K562 (cell line): Measurements from ENCODE around the gene SYCP2. TPM values are rescaled to one million over a fixed set of nuclear protein-coding genes. Genes with fewer than 3 reads are reported as not detected.

ENCODE experiments used
- ATAC-seq: fragments of 200-7000 bp; cut with Tn5 transposase; 3 replicates; pipeline ENCODE4 v1.9.1; 2020; ENCODE audit warnings: moderate library complexity
- BruUV-seq: library from RNA; stranded (reverse); fragments of 400-500 nt; replicated peaks from 2 replicates; lab custom pipeline; 2021; lab: Mats Ljungman, UMichigan
- CTCF ChIA-PET: fragments of 300-600 bp; formaldehyde crosslinking; extraction: SDS; loops from one replicate; lab custom pipeline; 2021; ENCODE audit warnings: low intra/inter-chr PET ratio; lab: Yijun Ruan, JAX
- POLR2A ChIA-PET: fragments of 300-600, 350-650 bp; sonication (Branson Sonifier 250); formaldehyde crosslinking; extraction: SDS; loops from one replicate; lab custom pipeline; 2021; ENCODE audit warnings: antibody characterized with exemption, inconsistent platforms; lab: Yijun Ruan, JAX
- DNase-seq, 4 experiments: peaks; one replicate each; pipeline versions ENCODE4 v3.0.0 to v3.0.0-alpha.2; 2011 to 2018; ENCODE audit warnings: low spot score in 3 of 4, mixed read lengths in 3 of 4; ENCODE audit errors: extremely low read depth in 1 of 4
- FAIRE-seq: peaks from 2 replicates; lab custom pipeline; 2011; peaks lifted over from hg19 to GRCh38; lab: Jason Lieb, UNC
- H2AFZ ChIP-seq: 2 replicates; pipeline ENCODE4 v1.6.0; 2011; ENCODE audit warnings: low read depth, low read length, control low read depth, inconsistent platforms
- H3K27ac ChIP-seq: fragments of 200-600 bp; 3 replicates; pipeline ENCODE4 v1.8.0; 2011; ENCODE audit warnings: low read depth, mild to moderate bottlenecking, control low read depth, inconsistent platforms, low read length, moderate library complexity, mixed read lengths; ENCODE audit errors: extremely low read depth
- H3K27me3 ChIP-seq, 2 experiments: fragments of 300-600 bp in 1 of 2; 2 replicates in 1 of 2; 3 replicates in 1 of 2; pipeline versions ENCODE4 v1.6.0 to v1.8.0; 2011; ENCODE audit warnings: inconsistent platforms in 2 of 2, low read length in 2 of 2, mild to moderate bottlenecking in 1 of 2, mixed read lengths in 1 of 2, moderate library complexity in 1 of 2; ENCODE audit not compliant: control insufficient read depth in 2 of 2, insufficient read depth in 2 of 2
- H3K36me3 ChIP-seq: fragments of 300-600 bp; 3 replicates; pipeline ENCODE4 v1.8.0; 2011; ENCODE audit warnings: mild to moderate bottlenecking, low read length, inconsistent platforms; ENCODE audit not compliant: control insufficient read depth, insufficient read depth
- H3K4me1 ChIP-seq, 2 experiments: fragments of 200-600 bp in 1 of 2; replicated peaks in 1 of 2; 2 replicates in 1 of 2; 3 replicates in 1 of 2; pipeline versions ENCODE4 v1.5.1 to v1.8.0; 2011; ENCODE audit warnings: inconsistent platforms in 2 of 2, low read length in 2 of 2, mild to moderate bottlenecking in 1 of 2, mixed read lengths in 1 of 2, moderate library complexity in 1 of 2; ENCODE audit not compliant: control insufficient read depth in 2 of 2, insufficient read depth in 2 of 2
- H3K4me2 ChIP-seq: 2 replicates; pipeline ENCODE4 v1.6.1; 2011; ENCODE audit warnings: low read length, control low read depth, inconsistent platforms, mixed read lengths; ENCODE audit not compliant: insufficient read depth
- H3K4me3 ChIP-seq: fragments of 200-600 bp; sonication (generic), shearing (Covaris generic); 2 replicates; pipeline ENCODE4 v1.5.1; 2016; ENCODE audit warnings: control low read depth, inconsistent platforms
- H3K79me2 ChIP-seq: fragments of 200-600 bp; 3 replicates; pipeline ENCODE4 v1.8.0; 2011; ENCODE audit warnings: low read length, inconsistent platforms; ENCODE audit not compliant: control insufficient read depth, insufficient read depth
- H3K9ac ChIP-seq, 2 experiments: 2 replicates each; pipeline versions ENCODE4 v1.6.0 to v1.6.1; 2011; ENCODE audit warnings: low read depth in 2 of 2, low read length in 2 of 2, control low read depth in 1 of 2, inconsistent platforms in 1 of 2, mild to moderate bottlenecking in 1 of 2, mixed read lengths in 1 of 2; ENCODE audit not compliant: insufficient read depth in 1 of 2
- H3K9me1 ChIP-seq: one replicate; pipeline ENCODE4 v1.6.0; 2011; ENCODE audit warnings: inconsistent platforms, mild to moderate bottlenecking, low read length, moderate library complexity; ENCODE audit not compliant: control insufficient read depth, insufficient read depth
- H3K9me3 ChIP-seq: replicated peaks from 2 replicates; pipeline ENCODE4 v1.5.1; 2011; ENCODE audit warnings: low read depth, low read length, inconsistent platforms; ENCODE audit not compliant: control insufficient read depth, insufficient read depth
- H4K20me1 ChIP-seq: replicated peaks from 2 replicates; pipeline ENCODE4 v1.6.1; 2011; ENCODE audit warnings: low read length, inconsistent platforms, mixed read lengths; ENCODE audit not compliant: control insufficient read depth, insufficient read depth
- CBX3 ChIP-seq, 2 experiments: IDR thresholded peaks; 1 replicate in 1 of 2; 2 replicates in 1 of 2; pipeline ENCODE4 v1.6.1; 2012; ENCODE audit warnings: inconsistent platforms in 2 of 2, low read length in 2 of 2, borderline replicate concordance in 1 of 2, control low read depth in 1 of 2
- FOXM1 ChIP-seq, 2 experiments: fragments of 450-650 bp in 1 of 2; sonication (generic) in 1 of 2; formaldehyde crosslinking in 1 of 2; IDR thresholded peaks; 2 replicates each; pipeline versions ENCODE4 v1.6.1 to v1.9.0; 2017 to 2022; ENCODE audit warnings: low read depth in 2 of 2, mild to moderate bottlenecking in 2 of 2, missing genetic modification reagents in 1 of 2, moderate library complexity in 1 of 2
- MEF2D ChIP-seq: conservative IDR thresholded peaks from 2 replicates; pipeline ENCODE4 v1.6.1; 2016; ENCODE audit warnings: low read depth, missing genetic modification characterization, missing compliant biosample characterization
- NR2C1 ChIP-seq, 2 experiments: fragments of 450-650 bp; IDR thresholded peaks; 2 replicates each; pipeline ENCODE4 v1.6.1; 2017; ENCODE audit warnings: mild to moderate bottlenecking in 2 of 2, antibody characterized with exemption in 1 of 2, inconsistent platforms in 1 of 2, missing compliant biosample characterization in 1 of 2, missing genetic modification characterization in 1 of 2
- PTRF ChIP-seq: fragments of 450-650 bp; IDR thresholded peaks from 2 replicates; pipeline ENCODE4 v1.6.1; 2016; ENCODE audit warnings: mild to moderate bottlenecking, missing genetic modification characterization, missing compliant biosample characterization
- SAFB2 ChIP-seq: fragments of 200-400 bp; formaldehyde crosslinking; IDR thresholded peaks from 2 replicates; pipeline ENCODE4 v1.6.1; 2018; ENCODE audit warnings: borderline replicate concordance, low read length, low read depth, moderate library complexity; ENCODE audit not compliant: severe bottlenecking
- SIRT6 ChIP-seq: IDR thresholded peaks from one replicate; pipeline ENCODE4 v1.6.1; 2012; ENCODE audit warnings: low read depth, mild to moderate bottlenecking, control low read depth, inconsistent platforms, low read length, moderate library complexity
- SMARCA4 ChIP-seq: fragments of 450-650 bp; IDR thresholded peaks from 2 replicates; pipeline ENCODE4 v1.6.1; 2016
- SMC3 ChIP-seq: conservative IDR thresholded peaks from 2 replicates; pipeline ENCODE4 v1.6.1; 2011; ENCODE audit warnings: low read depth, low read length, improper control_type of control experiment; ENCODE audit not compliant: insufficient read depth
- SOX6 ChIP-seq: fragments of 450-650 bp; IDR thresholded peaks from 2 replicates; pipeline ENCODE4 v1.6.1; 2014; ENCODE audit warnings: mild to moderate bottlenecking
- TCF7L2 ChIP-seq: fragments of 150-350 bp; IDR thresholded peaks from 2 replicates; pipeline ENCODE4 v1.6.1; 2016; ENCODE audit warnings: low read depth, mild to moderate bottlenecking, low read length, moderate library complexity
- ZNF263 ChIP-seq: sonication (generic); formaldehyde crosslinking; IDR thresholded peaks from 2 replicates; pipeline ENCODE4 v1.8.0; 2022; ENCODE audit warnings: mild to moderate bottlenecking, missing genetic modification reagents, borderline replicate concordance
- ZNF766 ChIP-seq: fragments of 200-800 bp; sonication (Bioruptor generic); conservative IDR thresholded peaks from 2 replicates; pipeline ENCODE4 v1.6.1; 2016; ENCODE audit warnings: missing genetic modification characterization, missing compliant biosample characterization
- WGBS: fragments of 100-300 bp; shearing (Covaris generic); methylation state at CpG from one replicate; pipeline ENCODE4 v1.1.6; 2016; ENCODE audit warnings: low coverage, mixed read lengths; ENCODE audit not compliant: insufficient coverage; ENCODE audit errors: missing lambda C conversion rate; 5-methylcytosine and 5-hydroxymethylcytosine counted together
- in situ Hi-C: fragments of 300-500 bp; cut with MboI; formaldehyde crosslinking; loops from 4 replicates; pipeline ENCODE4 v1.15.0; 2018; ENCODE audit warnings: inconsistent platforms, mixed read lengths
- intact Hi-C: fragments of 100-400 bp; cut with micrococcal nuclease; formaldehyde crosslinking; loops from 2 replicates; pipeline ENCODE4 v1.14.2; 2022
- polyA plus RNA-seq, 8 experiments: library from polyadenylated mRNA; depleted of rRNA in 4 of 8; stranded (reverse) in 5 of 8; unstranded in 3 of 8; fragments of >200 nt; fragmentation: Nextera tagmentation in 2 of 8; fragmentation: Illumina TruSeq in 1 of 8; extraction: Ambion mirVana in 2 of 8; extraction: Trizol in 1 of 8; gene quantifications; 2 replicates each; pipeline versions ENCODE4 v1.2.1 to v1.2.3, GENCODE V29; 2011 to 2014; ENCODE audit warnings: inconsistent platforms in 1 of 8, missing spikeins in 1 of 8
- total RNA-seq, 7 experiments: library from RNA; depleted of rRNA in 6 of 7; stranded (reverse); fragments of >200 nt in 6 of 7; fragmentation: Illumina TruSeq in 2 of 7; extraction: Trizol in 2 of 7; gene quantifications; 2 replicates each; pipeline versions ENCODE4 v1.2.1 to v1.2.3, GENCODE V29; 2011 to 2021; ENCODE audit warnings: low replicate concordance in 1 of 7
- TF ChIP-seq, protein P1 (sequence below), 2 experiments: fragments of 450-650 bp in 1 of 2; sonication (generic) in 1 of 2; formaldehyde crosslinking in 1 of 2; IDR thresholded peaks in 1 of 2; conservative IDR thresholded peaks in 1 of 2; 2 replicates each; pipeline versions ENCODE4 v1.6.1 to v1.8.1; 2016 to 2023; ENCODE audit warnings: mild to moderate bottlenecking in 2 of 2, moderate library complexity in 2 of 2, inconsistent platforms in 1 of 2, missing genetic modification reagents in 1 of 2
- TF ChIP-seq, protein P2 (sequence below): sonication (generic); formaldehyde crosslinking; IDR thresholded peaks from 2 replicates; pipeline ENCODE4 v1.8.0; 2022; ENCODE audit warnings: mild to moderate bottlenecking, missing genetic modification reagents
- TF ChIP-seq, protein P3 (sequence below): fragments of 250-450 bp; sonication (Bioruptor Pico); IDR thresholded peaks from 2 replicates; pipeline ENCODE4 v1.8.0; 2021; ENCODE audit warnings: moderate library complexity, mild to moderate bottlenecking, inconsistent platforms

SYCP2 gene
- total and polyA plus RNA-seq, 9 of the 15 experiments (the other 6 are each of a cell fraction or from before 2014, with no cell fraction given), result 0.24 to 1.6 (median 0.67) TPM

DNA sequence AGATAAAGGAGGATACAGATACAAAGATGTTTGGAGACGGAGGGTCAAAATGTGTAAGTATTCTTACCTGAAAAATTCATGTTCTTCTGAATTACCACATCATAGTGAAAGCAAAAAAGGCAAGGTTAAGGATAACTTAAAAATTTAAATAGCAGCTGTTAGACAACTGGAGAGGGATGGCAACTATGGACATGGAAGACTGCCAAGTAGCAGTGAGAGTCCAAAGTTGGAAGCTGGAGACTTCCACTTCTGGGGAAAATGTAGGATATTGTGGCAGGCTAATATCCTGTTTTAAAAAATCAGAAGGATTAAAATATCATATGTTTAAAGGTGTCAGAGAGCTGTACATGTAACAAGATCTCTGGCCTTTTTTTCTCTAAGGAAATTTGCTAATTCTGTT, 29.8 kb downstream of the SYCP2 start (continued):
- TF ChIP-seq, protein P1, sequence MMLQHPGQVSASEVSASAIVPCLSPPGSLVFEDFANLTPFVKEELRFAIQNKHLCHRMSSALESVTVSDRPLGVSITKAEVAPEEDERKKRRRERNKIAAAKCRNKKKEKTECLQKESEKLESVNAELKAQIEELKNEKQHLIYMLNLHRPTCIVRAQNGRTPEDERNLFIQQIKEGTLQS (IDR thresholded peaks at IDR 0.05), result no peak
- TF ChIP-seq, protein P1 (CRISPR knock-in tag; conservative IDR thresholded peaks at IDR 0.05), result no peak
- TF ChIP-seq, protein P2, sequence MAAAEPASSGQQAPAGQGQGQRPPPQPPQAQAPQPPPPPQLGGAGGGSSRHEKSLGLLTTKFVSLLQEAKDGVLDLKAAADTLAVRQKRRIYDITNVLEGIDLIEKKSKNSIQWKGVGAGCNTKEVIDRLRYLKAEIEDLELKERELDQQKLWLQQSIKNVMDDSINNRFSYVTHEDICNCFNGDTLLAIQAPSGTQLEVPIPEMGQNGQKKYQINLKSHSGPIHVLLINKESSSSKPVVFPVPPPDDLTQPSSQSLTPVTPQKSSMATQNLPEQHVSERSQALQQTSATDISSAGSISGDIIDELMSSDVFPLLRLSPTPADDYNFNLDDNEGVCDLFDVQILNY, result no peak
- TF ChIP-seq NR2C1 (IDR thresholded peaks at IDR 0.05), result no peak
- TF ChIP-seq NR2C1 (tag; IDR thresholded peaks at IDR 0.05), result no peak
- no peak for TF ChIP-seq ZNF263 (CRISPR knock-in tag)
- TF ChIP-seq ZNF766, result no peak
- TF ChIP-seq SAFB2, result no peak

DNA sequence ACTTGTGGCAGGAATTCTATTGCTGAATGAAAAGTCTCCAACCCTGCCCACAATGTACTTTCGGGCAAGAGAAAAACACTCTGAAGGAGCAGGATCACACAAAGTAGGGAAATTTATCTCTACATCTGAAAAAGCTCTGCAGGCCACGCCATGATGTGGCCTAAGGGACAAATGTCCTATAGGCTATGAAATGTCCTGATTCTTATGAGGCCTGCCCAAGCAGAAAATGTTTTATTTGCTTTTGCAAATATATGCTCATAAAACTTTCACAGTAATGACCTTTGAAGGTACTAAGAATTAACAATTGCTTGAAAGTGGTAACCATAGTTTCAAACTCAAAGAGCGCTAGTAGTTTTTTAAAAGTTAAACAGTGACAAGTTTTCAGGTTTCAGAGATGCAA, 31.0 kb downstream of the SYCP2 start:
- ChIA-PET POLR2A (no interaction called here), CTCF (no interaction called here)
- Histone ChIP-seq H3K36me3 (no peaks in the 10 kb centered on the region), H3K79me2 (no peaks in the 10 kb centered on the region), H3K4me3 (no peak overlapping the region), H2AFZ (no peak overlapping the region), H3K27me3 (no peaks in the 10 kb centered on the region), H3K9ac (no peak overlapping the region), H3K9me1 (no peaks in the 10 kb centered on the region), H3K4me2 (no peak overlapping the region), H4K20me1 (no peaks in the 10 kb centered on the region), H3K4me1 (no peaks in the 10 kb centered on the region), H3K27ac (no peak overlapping the region), H3K9me3 (no peaks in the 10 kb centered on the region)
- no peak for ATAC-seq
- BruUV-seq, result no TSS peak
- in situ Hi-C loops (no loop called here), intact Hi-C loops (no loop called here)
- WGBS, result 0% methylated on average over 3 of the region's 3 CpGs
- no peak for DNase-seq
- FAIRE-seq, result no peak
- TF ChIP-seq SMC3, result no peak
- no peak for TF ChIP-seq SAFB2
- TF ChIP-seq PTRF (tag), result no peak
- TF ChIP-seq, protein P3, sequence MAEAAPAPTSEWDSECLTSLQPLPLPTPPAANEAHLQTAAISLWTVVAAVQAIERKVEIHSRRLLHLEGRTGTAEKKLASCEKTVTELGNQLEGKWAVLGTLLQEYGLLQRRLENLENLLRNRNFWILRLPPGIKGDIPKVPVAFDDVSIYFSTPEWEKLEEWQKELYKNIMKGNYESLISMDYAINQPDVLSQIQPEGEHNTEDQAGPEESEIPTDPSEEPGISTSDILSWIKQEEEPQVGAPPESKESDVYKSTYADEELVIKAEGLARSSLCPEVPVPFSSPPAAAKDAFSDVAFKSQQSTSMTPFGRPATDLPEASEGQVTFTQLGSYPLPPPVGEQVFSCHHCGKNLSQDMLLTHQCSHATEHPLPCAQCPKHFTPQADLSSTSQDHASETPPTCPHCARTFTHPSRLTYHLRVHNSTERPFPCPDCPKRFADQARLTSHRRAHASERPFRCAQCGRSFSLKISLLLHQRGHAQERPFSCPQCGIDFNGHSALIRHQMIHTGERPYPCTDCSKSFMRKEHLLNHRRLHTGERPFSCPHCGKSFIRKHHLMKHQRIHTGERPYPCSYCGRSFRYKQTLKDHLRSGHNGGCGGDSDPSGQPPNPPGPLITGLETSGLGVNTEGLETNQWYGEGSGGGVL (CRISPR knock-in tag), result no peak
- no peak for TF ChIP-seq SIRT6
- TF ChIP-seq SOX6, result no peak
- no peak for TF ChIP-seq MEF2D (tag)
- TF ChIP-seq CBX3 (IDR thresholded peaks at IDR 0.05; ENCODE audit: borderline replicate concordance in 1 of 2, low read length in 2 of 2), result no peak
- TF ChIP-seq TCF7L2, result no peak
- no peak for TF ChIP-seq FOXM1 (IDR thresholded peaks at IDR 0.05; ENCODE audit: low read depth)
- no peak for TF ChIP-seq FOXM1 (CRISPR knock-in tag; IDR thresholded peaks at IDR 0.05; ENCODE audit: low read depth)
- TF ChIP-seq SMARCA4, result no peak
